T-helper 1 cell treated with Interleukin-12 subunit alpha and Interleukin-12 subunit beta and Interleukin-4 antibody, amounts not matched to agents 30 μg/mL and 1 μg/mL, for 36 hours (primary cell): Measurements from ENCODE around the gene HOXD1.

ENCODE experiments used
- H3K27ac Mint-ChIP-seq: one replicate; pipeline ENCODE4 v1.8.0; 2021; ENCODE audit warnings: mild to moderate bottlenecking, mixed read lengths
- H3K27me3 Mint-ChIP-seq: one replicate; pipeline ENCODE4 v1.8.0; 2021; ENCODE audit warnings: low read depth, mixed read lengths
- H3K36me3 Mint-ChIP-seq: one replicate; pipeline ENCODE4 v1.8.0; 2021; ENCODE audit warnings: low read depth, mixed read lengths
- H3K4me1 Mint-ChIP-seq: one replicate; pipeline ENCODE4 v1.8.0; 2021; ENCODE audit warnings: low read depth, mixed read lengths
- H3K4me3 Mint-ChIP-seq: one replicate; pipeline ENCODE4 v1.8.0; 2021; ENCODE audit warnings: mild to moderate bottlenecking, moderate library complexity, mixed read lengths
- H3K9me3 Mint-ChIP-seq: one replicate; pipeline ENCODE4 v1.8.0; 2021; ENCODE audit warnings: mixed read lengths

Gene HOXD1

DNA sequence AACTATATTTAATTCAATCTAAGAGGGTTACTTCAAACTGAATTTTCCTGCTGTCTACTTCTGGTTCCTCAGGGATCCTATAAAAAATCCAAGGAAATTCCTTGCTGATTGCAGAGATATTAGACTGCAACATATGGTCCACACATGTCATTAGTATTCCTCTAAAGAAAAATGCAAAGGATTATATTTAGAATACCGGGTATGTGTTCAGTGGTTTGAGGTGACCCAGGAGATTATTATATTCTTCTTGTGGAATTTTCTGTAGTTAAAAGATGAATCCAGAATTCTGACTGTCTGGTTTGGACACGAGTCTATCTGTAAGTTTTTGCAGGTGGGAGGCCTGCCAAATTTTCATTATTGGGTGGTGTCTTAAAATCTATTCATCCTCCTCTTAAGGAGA lies 18.2 kb downstream of the HOXD1 start:
- Mint-ChIP-seq H3K27me3 (peaks cover 16% of the 10 kb centered on the region), H3K27ac (no peak overlapping the region), H3K4me1 (no peaks in the 10 kb centered on the region)

GRCh38 chr2:176211110-176211509 lies 22.6 kb downstream of the HOXD1 start:
- Mint-ChIP-seq H3K4me1 (no peaks in the 10 kb centered on the region), H3K27me3 (peaks cover 11% of the 10 kb centered on the region), H3K27ac (no peak overlapping the region), H3K36me3 (no peaks in the 10 kb centered on the region), H3K9me3 (no peaks in the 10 kb centered on the region), H3K4me3 (no peak overlapping the region)

More for the DNA sequence above, 18.2 kb downstream of the HOXD1 start:
- H3K4me3 Mint-ChIP-seq = no peak overlapping the region
- no peaks in the 10 kb centered on the region for H3K9me3 Mint-ChIP-seq
- H3K36me3 Mint-ChIP-seq = no peaks in the 10 kb centered on the region

DNA sequence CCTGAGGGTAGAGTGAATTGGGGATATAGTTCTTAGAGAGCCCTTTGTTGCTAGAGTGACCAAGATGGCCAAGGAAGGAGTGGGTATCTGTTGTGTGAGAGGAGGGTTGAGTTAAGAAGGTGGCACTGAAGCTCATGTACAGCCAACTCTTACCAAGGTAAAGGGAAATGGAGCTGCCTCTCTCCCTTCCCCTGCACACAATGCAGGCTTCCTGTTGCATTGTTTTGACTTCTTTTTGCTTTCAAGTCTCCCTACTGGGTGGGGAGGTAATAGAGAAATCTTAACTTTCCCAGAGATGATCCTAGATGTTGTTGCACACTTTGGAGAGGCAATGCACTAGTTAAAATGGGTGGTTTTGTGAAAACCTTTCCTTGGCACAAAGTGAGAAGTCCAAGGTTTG lies 23.8 kb downstream of the HOXD1 start:
- H3K36me3 Mint-ChIP-seq = no peaks in the 10 kb centered on the region

GRCh38 chr2:176213406-176213805 lies 24.9 kb downstream of the HOXD1 start:
- no peaks in the 10 kb centered on the region for H3K36me3 Mint-ChIP-seq
- peaks cover 11% of the 10 kb centered on the region for H3K27me3 Mint-ChIP-seq
- no peak overlapping the region for H3K4me3 Mint-ChIP-seq
- no peaks in the 10 kb centered on the region for H3K4me1 Mint-ChIP-seq
- no peak overlapping the region for H3K27ac Mint-ChIP-seq
- no peaks in the 10 kb centered on the region for H3K9me3 Mint-ChIP-seq

More for the DNA sequence above, 23.8 kb downstream of the HOXD1 start:
- no peaks in the 10 kb centered on the region for H3K4me1 Mint-ChIP-seq
- H3K9me3 Mint-ChIP-seq = no peaks in the 10 kb centered on the region
- no peak overlapping the region for H3K27ac Mint-ChIP-seq
- H3K4me3 Mint-ChIP-seq = no peak overlapping the region
- peaks cover 11% of the 10 kb centered on the region for H3K27me3 Mint-ChIP-seq

- Mint-ChIP-seq H3K4me1 (no peaks in the 10 kb centered on the region), H3K27me3 (peaks cover 16% of the 10 kb centered on the region), H3K4me3 (no peak overlapping the region), H3K36me3 (no peaks in the 10 kb centered on the region), H3K27ac (no peak overlapping the region), H3K9me3 (no peaks in the 10 kb centered on the region)
Observed at GRCh38 chr2:176227874-176228273, 39.4 kb downstream of the HOXD1 start.

- H3K4me3 Mint-ChIP-seq = no peak overlapping the region
- H3K9me3 Mint-ChIP-seq = no peaks in the 10 kb centered on the region
- no peaks in the 10 kb centered on the region for H3K4me1 Mint-ChIP-seq
- H3K27me3 Mint-ChIP-seq = peaks cover 24% of the 10 kb centered on the region
- no peaks in the 10 kb centered on the region for H3K36me3 Mint-ChIP-seq
- no peak overlapping the region for H3K27ac Mint-ChIP-seq
Observed at GRCh38 chr2:176234156-176234555, 45.7 kb downstream of the HOXD1 start.

DNA sequence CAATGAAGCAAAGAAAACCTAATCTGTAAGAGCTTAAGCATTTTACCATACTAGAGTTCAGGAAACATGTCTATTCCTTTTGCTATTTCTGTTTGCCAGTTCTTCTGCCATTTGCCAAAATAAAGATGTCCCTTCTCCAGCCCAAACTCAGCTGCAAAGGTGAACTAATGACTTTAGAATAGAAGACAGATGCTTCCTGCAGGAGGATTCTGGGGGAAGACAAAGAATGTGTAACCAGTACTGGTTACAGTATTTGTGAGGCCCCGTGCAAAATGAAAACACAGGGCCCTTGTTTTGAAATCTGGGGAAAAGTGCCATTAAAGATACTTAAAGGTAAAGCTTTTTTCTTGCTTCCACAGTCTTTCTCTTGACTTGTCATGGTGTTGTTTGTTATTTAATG lies 46.5 kb downstream of the HOXD1 start:
- Mint-ChIP-seq H3K36me3 (no peaks in the 10 kb centered on the region), H3K4me3 (no peak overlapping the region), H3K27me3 (peaks cover 30% of the 10 kb centered on the region), H3K9me3 (no peaks in the 10 kb centered on the region), H3K4me1 (no peaks in the 10 kb centered on the region), H3K27ac (no peak overlapping the region)

GRCh38 chr2:176237456-176237855 lies 49.0 kb downstream of the HOXD1 start:
- Mint-ChIP-seq H3K27me3 (peaks cover 30% of the 10 kb centered on the region), H3K27ac (no peak overlapping the region), H3K4me3 (no peak overlapping the region), H3K9me3 (no peaks in the 10 kb centered on the region), H3K4me1 (no peaks in the 10 kb centered on the region), H3K36me3 (no peaks in the 10 kb centered on the region)

GRCh38 chr2:176239031-176239430 lies 50.6 kb downstream of the HOXD1 start:
- H3K4me3 Mint-ChIP-seq = no peak overlapping the region
- no peaks in the 10 kb centered on the region for H3K9me3 Mint-ChIP-seq
- peaks cover 25% of the 10 kb centered on the region for H3K27me3 Mint-ChIP-seq
- no peaks in the 10 kb centered on the region for H3K4me1 Mint-ChIP-seq
- H3K36me3 Mint-ChIP-seq = no peaks in the 10 kb centered on the region
- no peak overlapping the region for H3K27ac Mint-ChIP-seq

DNA sequence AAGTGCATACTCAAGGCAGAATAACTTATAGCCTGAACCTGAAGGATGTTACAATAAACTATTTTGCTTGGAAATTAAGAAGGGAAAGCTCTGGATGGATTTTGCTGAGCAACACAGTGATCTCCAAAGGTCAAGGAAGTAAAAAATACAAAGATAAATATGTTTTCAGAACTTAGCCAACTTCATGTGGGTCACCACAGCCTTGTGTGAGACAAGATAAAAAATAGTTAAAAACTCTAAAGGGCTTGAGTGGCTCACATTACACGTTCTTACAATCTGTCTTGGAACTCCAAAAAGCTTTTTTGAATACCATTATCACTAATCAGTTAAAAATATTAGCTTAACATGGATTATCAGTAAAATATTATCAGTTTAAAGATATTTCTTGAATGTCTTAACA lies 51.8 kb downstream of the HOXD1 start:
- Mint-ChIP-seq H3K9me3 (no peaks in the 10 kb centered on the region), H3K4me1 (no peaks in the 10 kb centered on the region), H3K36me3 (no peaks in the 10 kb centered on the region), H3K27ac (no peak overlapping the region), H3K4me3 (no peak overlapping the region), H3K27me3 (peaks cover 19% of the 10 kb centered on the region)
